ENCODE data around the gene CAMKK2.

DNA sequence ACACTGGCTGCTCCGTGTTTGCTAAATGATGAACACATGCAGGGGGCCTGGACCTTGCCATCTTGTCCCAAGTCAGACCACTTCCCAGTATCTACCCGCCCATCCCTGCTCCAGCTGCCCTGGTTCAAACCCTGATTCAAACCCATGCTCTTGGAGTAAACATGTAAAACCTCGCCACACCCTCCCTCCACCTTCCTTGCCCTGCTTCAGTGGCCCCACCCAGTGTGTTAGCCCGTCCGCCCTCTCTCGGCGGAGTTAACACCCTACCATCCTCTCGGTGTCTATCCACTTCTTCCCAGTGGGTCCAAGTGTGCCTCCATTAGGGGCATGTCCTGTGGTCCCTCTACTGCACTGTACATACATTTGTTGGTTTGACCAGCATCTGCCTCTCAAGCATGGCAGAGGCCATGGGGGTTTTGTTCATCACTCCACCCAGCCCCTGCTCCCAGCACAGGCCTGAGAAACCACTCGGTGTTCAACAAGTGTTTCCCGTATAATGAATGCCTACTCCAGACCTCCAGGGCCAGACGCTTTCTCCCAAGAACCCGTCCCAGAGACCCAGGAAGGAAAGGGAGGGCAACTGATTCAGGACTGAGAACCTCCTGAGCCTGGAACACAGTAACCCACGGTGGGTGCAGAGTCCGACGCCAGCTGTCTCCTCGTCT lies 49.5 kb downstream of the CAMKK2 start:
- TF ChIP-seq RXRA (IDR thresholded peaks at IDR 0.05) (no peak), YY1 (IDR thresholded peaks at IDR 0.05) (no peak), HNF4G (IDR thresholded peaks at IDR 0.05) (no peak), RAD21 (IDR thresholded peaks at IDR 0.05) (no peak), FOXA1 (IDR thresholded peaks at IDR 0.05) (no peak), TAF1 (conservative IDR thresholded peaks at IDR 0.05) (no peak), NR2F2 (IDR thresholded peaks at IDR 0.05) (no peak), GABPA (IDR thresholded peaks at IDR 0.05 in 1 of 2, conservative IDR thresholded peaks at IDR 0.05 in 1 of 2) (no peak), JUND (IDR thresholded peaks at IDR 0.05) (no peak)
- TF ChIP-seq, protein P1, sequence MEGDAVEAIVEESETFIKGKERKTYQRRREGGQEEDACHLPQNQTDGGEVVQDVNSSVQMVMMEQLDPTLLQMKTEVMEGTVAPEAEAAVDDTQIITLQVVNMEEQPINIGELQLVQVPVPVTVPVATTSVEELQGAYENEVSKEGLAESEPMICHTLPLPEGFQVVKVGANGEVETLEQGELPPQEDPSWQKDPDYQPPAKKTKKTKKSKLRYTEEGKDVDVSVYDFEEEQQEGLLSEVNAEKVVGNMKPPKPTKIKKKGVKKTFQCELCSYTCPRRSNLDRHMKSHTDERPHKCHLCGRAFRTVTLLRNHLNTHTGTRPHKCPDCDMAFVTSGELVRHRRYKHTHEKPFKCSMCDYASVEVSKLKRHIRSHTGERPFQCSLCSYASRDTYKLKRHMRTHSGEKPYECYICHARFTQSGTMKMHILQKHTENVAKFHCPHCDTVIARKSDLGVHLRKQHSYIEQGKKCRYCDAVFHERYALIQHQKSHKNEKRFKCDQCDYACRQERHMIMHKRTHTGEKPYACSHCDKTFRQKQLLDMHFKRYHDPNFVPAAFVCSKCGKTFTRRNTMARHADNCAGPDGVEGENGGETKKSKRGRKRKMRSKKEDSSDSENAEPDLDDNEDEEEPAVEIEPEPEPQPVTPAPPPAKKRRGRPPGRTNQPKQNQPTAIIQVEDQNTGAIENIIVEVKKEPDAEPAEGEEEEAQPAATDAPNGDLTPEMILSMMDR (IDR thresholded peaks at IDR 0.05; ENCODE audit: low read depth, low read length, missing input control) = no peak
- TF ChIP-seq, protein P2, sequence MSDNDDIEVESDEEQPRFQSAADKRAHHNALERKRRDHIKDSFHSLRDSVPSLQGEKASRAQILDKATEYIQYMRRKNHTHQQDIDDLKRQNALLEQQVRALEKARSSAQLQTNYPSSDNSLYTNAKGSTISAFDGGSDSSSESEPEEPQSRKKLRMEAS (IDR thresholded peaks at IDR 0.05) = no peak
- TF ChIP-seq, protein P3, sequence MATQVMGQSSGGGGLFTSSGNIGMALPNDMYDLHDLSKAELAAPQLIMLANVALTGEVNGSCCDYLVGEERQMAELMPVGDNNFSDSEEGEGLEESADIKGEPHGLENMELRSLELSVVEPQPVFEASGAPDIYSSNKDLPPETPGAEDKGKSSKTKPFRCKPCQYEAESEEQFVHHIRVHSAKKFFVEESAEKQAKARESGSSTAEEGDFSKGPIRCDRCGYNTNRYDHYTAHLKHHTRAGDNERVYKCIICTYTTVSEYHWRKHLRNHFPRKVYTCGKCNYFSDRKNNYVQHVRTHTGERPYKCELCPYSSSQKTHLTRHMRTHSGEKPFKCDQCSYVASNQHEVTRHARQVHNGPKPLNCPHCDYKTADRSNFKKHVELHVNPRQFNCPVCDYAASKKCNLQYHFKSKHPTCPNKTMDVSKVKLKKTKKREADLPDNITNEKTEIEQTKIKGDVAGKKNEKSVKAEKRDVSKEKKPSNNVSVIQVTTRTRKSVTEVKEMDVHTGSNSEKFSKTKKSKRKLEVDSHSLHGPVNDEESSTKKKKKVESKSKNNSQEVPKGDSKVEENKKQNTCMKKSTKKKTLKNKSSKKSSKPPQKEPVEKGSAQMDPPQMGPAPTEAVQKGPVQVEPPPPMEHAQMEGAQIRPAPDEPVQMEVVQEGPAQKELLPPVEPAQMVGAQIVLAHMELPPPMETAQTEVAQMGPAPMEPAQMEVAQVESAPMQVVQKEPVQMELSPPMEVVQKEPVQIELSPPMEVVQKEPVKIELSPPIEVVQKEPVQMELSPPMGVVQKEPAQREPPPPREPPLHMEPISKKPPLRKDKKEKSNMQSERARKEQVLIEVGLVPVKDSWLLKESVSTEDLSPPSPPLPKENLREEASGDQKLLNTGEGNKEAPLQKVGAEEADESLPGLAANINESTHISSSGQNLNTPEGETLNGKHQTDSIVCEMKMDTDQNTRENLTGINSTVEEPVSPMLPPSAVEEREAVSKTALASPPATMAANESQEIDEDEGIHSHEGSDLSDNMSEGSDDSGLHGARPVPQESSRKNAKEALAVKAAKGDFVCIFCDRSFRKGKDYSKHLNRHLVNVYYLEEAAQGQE (IDR thresholded peaks at IDR 0.05) = no peak
- TF ChIP-seq, protein P4, sequence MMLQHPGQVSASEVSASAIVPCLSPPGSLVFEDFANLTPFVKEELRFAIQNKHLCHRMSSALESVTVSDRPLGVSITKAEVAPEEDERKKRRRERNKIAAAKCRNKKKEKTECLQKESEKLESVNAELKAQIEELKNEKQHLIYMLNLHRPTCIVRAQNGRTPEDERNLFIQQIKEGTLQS (IDR thresholded peaks at IDR 0.05) = no peak
- TF ChIP-seq, protein P5, sequence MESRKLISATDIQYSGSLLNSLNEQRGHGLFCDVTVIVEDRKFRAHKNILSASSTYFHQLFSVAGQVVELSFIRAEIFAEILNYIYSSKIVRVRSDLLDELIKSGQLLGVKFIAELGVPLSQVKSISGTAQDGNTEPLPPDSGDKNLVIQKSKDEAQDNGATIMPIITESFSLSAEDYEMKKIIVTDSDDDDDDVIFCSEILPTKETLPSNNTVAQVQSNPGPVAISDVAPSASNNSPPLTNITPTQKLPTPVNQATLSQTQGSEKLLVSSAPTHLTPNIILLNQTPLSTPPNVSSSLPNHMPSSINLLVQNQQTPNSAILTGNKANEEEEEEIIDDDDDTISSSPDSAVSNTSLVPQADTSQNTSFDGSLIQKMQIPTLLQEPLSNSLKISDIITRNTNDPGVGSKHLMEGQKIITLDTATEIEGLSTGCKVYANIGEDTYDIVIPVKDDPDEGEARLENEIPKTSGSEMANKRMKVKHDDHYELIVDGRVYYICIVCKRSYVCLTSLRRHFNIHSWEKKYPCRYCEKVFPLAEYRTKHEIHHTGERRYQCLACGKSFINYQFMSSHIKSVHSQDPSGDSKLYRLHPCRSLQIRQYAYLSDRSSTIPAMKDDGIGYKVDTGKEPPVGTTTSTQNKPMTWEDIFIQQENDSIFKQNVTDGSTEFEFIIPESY (IDR thresholded peaks at IDR 0.05) = no peak

Measured in liver (tissue), 3 donors.